Stimulated activated CD8-positive, alpha-beta memory T cell treated with anti-CD3 and anti-CD28 coated beads, Interleukin-7, amount 100 ng/mL, for 4 hours (primary cell): Measurements from ENCODE around the gene CLIP3.
"Not testable (repeated sequence)": the region's sequence is repeated elsewhere in the genome, so short reads cannot be mapped to it uniquely, and the experiment has no call there.

Experiments used
- DNase-seq, 2 donors: peaks; one replicate each; pipeline ENCODE4 v3.0.0-alpha.2; 2020; ENCODE audit warnings: low read depth in 2 of 2

The CLIP3 gene

DNA sequence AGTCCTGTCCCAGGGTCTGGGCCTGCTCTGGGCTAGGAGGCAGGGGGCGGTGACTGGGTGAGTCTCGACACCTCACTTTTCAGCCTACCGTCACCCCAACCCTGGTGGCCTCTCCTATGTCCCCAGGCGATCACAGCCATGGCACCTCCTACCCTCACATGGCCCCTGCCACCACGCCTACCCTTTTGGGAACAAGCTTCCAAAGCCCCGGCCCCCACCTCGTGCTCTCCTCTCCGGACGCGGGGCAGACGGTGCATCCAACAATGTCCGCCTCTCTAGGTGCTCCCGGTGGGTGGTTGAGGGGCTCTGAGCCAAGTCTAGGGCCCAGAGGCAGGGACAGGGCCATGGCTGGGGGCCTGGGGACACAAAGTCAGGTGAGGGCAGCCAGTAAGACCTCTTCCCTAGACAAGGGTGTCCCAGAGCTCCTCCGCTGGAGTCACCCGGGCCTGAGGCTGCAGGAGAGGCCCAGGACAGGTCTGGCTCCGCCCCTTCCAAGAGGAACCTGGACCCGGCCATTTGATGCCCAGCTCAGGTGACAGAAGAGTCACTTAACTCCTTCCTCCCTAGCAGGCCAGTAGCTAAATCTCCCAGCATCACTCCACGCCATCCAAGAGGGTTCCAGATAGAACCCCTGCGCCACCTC is 24.2 kb downstream of the CLIP3 start, which contains the start of gene SYNE4:
SYNE4 (minus strand) TSS at position 478 of the 643 bp plus-strand sequence; CDS start at position 346, 132 bp downstream.
- no peak for DNase-seq

DNA sequence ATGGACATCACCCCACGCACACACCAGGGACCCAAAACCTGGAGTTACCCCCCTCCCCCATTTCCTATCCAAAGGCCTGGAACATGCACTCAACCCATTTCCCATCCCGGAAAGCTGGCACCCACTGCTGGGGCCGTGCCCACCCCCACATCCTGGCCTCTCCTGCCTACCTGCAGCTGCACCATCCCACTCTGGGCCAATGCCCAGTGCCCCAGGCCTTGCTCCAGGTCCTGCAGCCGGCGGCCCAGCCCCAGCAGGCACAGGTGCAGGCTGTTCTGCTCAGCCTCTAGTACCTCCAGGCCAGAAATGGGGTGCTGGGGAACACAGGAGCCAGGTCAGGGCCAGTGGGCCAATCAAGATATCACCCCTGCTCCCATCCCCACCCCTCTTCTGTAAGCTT is 25.7 kb downstream of the CLIP3 start:
- DNase-seq, result no peak

DNA sequence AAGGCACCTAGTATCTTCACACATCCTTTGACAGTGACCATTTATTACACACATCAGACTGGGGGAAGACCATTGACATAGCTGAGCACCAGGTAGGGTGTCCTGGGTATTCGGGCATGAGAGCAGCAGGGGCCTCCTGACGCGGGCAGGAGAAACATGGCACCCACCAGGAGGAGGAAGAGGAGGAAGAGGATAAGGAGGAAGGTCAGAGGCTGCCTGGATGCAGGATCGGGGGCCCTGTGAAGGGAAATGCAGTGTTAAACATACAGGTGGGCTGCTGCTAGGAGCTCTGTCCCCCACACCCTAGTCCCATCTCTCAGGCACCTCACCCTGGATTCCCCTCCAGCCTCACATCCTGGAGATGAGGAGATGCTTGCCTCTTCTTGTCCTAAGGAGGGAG is 29.4 kb downstream of the CLIP3 start:
- no peak for DNase-seq

DNA sequence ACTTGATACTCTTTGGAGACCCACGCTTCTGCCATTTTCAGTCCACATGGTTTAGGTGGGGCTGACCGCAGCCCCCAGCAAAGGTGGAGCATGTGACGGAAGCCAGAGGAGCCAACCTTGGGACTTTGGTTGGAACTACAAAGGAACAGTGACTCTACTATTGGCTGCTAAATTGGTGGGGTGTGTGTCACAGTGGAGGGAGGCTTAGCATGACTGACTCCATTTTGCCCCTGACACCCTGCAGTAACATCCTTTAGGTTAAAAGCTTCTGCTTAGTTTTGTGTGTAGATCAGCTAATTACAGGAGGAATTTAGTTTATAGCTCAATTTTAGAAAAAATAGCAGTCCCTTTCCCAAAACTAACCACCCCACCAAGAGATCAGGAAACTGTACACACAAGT is 31.1 kb downstream of the CLIP3 start:
- no peak for DNase-seq

DNA sequence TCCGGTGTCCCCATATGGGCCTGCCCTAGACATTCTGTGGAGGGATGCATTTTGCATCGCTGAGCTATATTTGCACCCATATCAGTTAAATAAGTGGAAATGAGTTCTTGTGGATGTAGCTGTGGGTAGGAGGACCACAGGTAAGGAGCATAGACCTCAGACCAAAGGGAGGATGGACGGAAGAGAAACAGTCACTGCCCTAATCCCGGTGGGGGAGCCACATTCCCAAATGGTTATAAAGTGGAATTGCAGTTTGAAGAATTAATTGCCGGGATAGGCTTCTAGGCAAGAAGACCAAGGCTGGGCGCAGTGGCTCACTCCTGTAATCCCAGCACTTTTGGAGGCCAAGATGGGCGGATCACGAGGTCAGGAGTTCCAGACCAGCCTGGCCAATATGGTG is 35.9 kb downstream of the CLIP3 start:
- no peak for DNase-seq

DNA sequence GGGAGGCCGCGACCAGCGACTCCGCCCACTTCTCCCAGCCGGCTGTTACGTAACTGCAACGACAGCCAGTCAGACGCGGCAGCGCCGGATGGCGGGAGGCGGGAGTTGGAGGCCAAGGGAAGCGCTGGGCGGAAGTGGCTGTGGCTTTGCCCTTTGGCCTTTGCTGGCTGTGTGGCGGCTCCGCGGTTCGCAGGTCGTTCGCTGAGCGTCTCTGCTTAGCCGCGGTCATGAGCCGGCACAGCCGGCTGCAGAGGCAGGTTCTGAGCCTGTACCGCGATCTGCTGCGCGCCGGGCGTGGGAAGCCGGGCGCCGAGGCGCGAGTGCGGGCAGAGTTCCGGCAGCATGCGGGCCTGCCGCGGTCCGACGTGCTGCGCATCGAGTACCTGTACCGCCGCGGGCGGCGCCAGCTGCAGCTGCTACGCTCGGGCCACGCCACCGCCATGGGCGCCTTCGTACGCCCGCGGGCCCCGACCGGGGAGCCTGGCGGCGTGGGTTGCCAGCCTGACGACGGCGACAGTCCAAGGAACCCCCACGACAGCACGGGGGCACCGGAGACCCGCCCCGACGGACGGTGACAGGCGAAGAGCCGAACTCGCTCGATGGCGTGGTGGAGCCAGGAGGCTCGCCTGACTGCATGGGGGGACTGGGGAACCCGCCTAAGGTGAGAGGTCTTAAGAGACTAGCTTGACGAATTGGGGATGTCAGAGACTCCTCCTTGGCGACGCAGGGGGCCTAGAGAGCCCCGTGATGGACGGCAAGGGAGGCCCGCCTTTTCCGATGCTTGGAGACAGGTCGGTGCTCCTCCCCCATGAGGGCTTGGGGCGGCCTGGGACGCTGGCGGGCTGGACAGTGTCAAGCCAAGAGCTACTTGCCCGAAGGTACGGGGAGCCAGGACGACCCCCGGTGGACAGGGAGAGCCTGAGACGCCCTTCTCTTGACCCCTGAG is 37.4 kb downstream of the CLIP3 start, which contains the start of gene SDHAF1:
SDHAF1 (plus strand) TSS at position 141 of the 946 bp plus-strand sequence; CDS start at position 228, 87 bp downstream.
- DNase-seq, result peak; percentile 90 to 93

DNA sequence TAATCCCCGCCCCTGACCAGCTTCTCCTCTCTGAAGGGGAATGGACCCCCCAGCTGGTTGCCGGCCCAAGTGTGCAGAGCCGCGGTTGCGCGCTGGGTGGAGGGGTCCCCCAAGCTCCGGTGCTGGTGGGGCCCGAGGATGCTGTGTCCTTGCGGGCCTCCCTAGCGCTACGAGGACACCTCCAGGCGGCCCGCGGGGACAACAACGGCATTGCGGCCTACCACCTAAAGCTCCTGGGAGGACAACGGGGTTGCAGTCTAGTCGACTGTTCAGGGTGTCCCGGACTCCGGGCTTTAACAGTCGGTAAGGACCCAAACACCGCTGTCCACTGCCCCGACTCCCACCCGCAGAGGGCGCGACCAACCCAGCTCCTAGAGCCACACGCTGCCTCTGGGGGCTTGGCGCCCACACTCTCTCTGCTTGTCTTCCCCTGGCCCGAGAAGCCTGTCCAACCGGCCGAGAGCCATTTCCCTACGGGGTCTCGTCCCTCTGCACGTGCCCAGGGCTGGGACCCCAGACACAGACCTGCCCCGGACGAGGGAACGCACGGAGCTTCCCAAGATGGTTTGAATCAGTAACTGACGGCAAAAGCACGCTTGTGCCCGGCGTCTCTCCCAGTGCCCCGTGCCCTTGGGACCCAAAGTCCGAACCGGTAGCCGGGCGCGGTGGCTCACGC is 38.6 kb downstream of the CLIP3 start:
- no peak for DNase-seq

DNA sequence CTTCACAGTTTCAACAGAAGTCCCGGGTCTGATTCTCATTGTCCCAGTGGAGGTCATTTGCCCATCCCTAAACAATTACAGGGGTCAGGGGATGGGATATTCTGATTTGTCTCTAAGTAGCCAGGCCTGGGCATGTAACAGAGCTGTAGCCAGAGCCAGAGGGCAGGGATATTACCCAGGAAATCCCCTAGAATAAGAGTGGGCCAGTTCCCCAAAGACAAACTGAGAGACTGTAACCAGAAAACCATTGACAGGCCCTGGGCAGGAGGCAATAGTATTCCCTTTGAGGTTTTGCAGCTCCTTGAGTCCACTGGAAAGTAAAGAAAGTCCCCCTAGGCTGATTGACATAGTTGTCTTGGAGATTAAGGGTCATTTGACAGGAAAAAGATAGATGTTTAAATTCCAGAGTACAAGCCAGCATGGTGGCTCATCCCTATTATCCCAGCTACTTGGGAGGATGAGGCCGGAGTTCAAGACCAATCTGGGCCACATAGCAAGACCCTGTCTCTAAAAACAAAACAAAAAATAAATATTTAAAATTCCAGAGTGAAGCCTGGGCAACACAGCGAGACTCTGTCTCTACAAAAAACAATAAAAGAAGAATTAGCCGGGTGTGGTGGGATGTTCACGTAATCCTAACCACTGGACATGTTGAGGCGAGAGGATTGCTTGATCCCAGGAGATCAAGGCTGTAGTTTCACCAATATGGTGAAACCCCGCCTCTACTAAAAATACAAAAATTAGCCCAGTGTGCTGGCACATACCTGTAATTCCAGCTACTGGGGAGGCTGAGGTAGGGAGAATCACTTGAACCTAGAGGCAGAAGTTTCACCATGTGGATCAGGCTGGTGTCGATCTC is 39.5 kb downstream of the CLIP3 start:
- DNase-seq, result no peak

DNA sequence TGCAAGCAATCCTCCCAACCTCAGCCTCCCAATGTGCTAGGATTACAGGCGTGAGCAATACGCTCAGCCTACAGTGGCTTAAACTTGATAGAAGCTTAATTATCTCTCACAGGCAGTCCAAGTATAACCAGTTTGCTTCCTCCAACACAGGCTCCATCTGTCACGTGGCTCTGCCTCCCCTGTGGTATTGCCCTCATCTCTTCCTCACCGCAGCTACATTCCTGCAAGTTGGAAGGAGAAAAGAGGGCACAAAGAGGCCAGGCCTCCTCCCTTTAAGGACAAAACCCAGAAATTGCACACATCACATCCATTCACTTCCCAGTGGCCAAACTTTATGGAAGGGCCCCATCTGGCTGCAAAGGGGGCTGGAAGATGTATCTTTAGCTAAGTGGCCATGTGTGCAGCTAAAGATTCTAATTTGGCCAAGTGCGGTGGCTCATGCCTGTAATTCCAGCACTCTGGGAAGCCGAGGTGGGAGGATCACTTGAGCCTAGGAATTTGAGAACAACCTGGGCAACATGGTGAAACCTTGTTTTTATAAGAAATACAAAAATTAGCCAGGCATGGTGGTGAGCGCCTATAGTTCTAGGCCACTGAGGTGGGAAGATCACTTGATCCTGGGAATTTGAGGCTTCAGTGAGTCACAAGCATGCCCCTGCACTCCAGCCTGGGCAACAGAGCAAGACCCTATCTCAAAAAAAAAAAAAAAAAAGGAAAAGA is 40.8 kb downstream of the CLIP3 start:
- no peak for DNase-seq

DNA sequence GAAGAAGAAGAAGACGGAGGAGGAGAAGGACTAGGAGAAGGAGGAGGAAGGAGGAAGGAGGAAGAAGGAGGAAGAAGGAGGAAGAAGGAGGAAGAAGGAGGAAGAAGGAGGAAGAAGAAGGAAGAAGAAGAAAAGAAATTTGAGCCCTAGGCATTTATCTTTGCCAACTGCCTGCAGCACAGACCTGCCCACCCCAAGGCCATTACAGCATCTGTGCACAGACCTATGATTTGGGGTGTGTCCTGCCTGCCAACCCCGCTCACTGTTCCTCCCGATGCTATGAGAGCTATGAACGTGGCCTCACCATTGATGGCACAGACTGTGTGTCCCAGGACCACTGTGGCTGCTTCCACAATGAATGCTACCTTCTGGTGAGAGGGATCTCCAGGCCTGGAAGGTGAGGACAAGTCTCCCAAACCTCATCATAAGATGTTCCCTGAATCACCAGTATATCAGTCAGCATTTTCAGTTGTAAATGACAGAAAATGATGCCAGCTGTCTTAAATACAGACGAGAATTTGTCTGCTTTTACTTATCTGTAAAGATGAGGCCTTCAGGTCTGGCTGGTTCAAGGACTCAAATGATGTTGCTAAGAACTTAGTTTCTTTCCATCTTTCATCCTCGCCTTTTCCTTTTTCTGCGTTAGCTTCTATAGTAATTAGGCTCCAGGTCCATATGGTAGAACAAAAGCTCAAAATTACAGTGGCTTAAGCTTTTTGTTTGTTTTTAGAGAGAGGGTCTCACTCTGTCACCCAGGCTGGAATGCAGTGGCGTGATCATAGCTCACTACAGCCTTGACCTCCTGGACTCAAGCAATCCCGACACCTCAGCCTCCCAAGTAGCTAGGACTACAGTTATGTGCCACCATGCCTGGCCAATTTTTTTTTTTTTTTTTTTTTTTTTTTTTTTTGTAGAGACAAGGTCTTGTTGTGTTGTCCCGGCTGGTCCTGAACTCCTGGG is 41.6 kb downstream of the CLIP3 start:
- DNase-seq, result no peak

DNA sequence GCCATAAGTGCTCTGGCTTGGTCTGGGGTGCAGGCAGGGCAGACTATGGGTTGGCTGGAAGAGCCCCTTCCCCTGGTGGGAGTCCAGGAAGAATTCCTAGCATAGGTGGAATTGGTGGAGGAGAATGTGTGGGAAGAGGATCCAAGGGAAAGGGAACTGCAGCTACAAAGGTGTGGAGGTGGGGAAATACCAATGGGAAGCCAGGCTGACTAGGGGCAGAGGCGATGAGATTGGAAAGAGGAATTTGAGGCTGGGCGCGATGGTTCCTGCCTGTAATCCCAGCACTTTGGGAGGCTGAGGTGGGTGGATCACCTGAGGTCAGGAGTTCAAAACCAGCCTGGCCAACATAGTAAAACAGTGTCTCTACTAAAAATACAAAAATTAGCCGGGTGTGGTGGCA is 42.5 kb downstream of the CLIP3 start:
- no peak for DNase-seq

DNA sequence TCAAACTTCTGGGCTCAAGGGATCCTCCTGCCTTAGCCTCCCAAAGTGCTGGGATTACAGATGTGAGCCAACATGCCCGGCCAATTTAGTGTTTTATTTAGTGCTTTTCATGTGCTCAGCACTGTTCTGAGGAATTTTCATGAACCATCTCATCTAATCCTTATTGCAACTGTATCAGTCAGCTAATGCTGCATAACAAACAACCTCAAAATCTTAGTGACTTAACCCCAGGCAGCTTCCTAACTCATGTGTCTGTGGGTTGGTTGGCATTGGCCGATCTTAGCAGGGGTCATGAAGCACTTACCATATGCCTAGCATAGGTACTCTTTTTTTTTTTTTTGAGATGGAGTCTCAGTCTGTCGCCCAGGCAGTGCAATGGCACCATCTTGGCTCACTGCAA is 43.8 kb downstream of the CLIP3 start:
- no peak for DNase-seq

DNA sequence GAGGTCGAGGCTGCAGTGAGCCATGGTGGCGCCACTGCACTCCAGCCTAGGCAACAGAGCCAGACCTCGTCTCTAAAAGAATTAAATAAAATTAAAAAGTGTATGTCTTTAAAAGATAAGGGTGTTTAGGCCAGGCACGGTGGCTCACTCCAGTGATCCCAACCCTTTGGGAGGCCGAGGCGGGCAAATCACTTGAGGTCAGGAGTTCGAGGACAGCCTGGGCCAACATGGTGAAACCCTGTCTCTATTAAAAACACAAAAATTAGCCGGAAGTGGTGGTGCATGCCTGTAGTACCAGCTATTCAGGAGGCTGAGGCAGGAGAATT is 45.1 kb downstream of the CLIP3 start:
- DNase-seq, result no peak

DNA sequence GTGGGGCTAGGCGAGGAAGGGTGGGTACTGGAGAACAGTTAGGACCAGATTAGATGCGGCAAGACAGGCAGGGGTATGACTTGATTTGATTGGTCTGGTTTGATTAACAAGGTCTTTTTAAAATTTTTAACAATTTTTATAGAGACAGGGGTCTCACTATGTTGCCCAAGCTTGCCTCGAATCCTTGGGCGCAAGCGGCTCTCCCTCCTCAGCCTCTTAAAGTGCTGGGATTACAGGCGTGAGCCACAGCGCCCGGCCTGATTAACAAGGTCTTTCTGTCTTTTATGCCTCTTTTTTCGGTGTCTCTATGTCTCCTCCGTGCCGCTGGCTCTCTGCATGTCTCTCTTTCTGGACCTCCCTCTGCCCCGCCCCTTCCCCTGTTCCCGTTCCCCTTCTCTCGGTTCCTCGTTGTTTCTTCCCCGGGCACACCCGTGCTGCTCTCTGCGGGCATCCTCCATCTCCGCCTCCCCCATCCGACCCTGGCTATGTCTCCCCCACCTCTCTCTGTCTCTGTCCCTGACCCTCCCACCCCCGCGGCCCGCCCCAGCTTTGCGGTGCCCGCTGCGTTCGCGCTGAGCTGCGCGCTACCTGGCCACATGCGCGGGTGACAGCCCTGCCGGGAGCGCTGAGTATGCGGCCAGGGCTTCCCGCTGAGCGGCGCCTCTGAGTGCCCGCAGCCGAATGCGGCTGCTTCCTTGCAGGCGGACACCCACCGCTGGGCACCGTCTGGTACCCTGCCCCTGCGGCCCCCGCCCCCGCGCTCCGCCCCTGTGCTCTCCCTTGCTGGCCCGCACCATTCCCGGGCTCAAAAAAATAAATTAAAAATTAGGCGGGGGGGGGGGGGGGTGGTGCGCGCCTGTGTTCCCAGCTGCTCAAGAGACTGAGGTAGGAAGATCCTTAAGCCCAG is 45.8 kb downstream of the CLIP3 start:
- DNase-seq, result no peak

DNA sequence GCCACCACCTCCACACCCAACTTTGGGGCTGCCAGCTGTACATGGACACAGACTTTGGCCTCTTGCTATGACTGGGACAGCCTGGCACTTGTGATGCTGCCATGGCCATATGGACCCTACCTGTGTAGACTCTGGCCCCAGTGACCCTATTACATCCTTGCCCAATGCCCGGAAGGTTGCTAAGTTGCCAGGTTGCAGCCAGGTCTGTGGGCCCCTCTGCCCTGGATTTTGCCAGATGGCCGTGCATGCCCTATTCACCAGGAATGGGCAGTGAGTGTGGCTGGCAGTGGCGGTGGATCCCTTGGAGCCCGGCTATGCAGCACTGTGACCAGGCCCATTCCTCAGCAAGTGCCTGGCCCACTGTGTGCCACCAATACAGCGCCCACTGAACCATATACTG is 46.6 kb downstream of the CLIP3 start:
- DNase-seq, result no peak

DNA sequence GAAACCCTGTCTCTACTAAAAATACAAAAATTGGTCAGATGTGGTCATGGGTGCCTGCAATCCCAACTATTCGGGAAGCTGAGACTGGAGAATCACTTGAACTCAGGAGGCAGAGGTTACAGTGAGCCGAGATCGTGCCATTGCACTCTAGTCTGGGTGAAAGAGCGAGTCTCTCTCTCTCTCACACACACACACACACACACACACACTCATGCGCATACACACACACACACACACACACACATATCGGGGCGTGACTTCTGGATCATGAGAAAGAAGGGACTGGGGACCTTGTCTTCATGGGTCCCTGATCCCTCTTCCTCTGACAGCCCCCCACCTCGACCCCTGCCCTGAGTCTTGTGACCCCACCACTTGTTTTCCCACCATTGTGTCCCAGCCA is 49.5 kb downstream of the CLIP3 start:
- no peak for DNase-seq

DNA sequence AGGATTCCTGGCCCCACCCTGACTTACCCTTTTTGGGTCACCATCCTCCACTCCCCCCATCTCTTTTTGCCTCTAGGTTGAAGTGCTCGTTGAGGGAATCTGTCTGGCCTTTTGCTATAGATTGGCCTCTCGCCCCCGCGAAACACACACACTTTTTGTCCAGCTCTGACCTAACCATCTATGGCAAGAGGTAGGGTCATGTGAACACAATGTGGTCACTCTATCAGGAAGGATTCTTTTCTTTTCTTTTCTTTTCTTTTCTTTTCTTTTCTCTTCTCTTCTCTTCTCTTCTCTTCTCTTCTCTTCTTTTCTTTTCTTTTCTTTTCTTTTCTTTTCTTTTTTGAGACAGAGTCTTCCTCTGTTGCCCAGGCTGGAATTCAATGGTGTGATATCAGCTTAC is 51.7 kb downstream of the CLIP3 start:
- not testable (repeated sequence) for DNase-seq

DNA sequence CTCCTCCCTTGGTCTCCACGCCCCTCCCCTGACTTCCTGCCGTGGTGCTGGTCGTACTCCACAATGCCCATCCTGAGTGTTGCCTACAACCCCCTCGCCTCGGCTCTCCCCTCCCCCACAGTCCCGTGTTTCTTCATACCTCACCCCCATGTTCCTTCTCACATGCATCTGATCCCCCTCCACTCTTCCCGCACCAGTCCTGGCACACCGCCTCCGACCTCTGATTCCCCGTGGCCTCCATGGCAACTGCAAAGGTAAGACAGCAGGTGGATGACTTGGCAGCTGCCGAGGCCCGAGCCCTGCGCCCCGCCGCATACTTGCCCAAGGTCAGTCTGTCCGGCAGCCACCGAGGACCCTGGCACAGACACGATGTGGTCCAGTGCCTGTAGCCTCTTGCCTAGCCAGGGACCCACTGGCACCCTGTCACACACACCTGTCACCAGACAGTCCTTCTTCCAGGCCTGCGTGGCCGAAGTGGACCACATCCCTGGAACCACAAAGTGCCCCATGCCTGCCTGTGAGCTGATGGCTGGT is 53.8 kb downstream of the CLIP3 start:
- no peak for DNase-seq
